NCI-H226 (cell line): ENCODE data around the gene ROBO1.
A peak's percentile ranks its signal among the peaks of the same experiment; 100 is the strongest.

ENCODE experiments used
- DNase-seq: peaks from one replicate; pipeline ENCODE4 v3.0.0-alpha.2; 2015

Gene ROBO1

GRCh38 chr3:79002465-79003372, 765.1 kb downstream of the ROBO1 start:
- DNase-seq: no peak

DNA sequence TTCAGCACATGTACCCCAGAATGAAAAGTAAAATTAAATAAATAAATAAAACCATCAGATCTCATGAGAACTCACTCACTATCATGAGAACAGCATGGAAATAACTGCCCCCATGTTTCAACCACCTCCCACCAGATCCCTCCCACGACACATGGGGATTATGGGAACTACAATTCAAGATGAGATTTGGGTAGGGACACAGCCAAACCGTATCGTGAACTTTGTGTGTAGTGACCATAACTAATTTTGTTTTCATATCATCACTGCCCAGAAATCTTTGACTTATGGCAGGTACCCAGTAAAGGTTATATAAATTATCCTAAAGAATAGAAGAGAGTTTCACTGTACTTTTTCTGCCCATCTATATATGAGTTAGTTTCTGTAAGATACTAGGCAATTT, 766.5 kb downstream of the ROBO1 start:
- no peak for DNase-seq

DNA sequence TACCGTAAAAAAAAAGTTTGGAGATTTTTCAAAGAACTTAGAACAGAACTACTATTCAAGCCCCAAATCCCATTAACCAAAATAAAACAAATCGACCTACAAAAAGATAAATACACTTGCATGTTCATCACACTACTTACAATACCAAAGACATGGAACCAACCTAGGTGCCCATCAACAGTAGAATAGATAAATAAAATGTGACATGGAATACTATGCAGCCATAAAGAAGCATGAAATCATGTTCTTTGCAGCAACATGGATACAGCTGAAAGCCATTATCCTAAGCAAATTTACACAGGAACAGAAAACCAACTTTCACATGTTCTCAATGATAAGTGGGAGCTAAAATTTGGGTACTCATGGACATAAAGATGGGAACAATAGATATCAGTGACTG, 768.7 kb downstream of the ROBO1 start:
- no peak for DNase-seq

- no peak for DNase-seq
Measured at GRCh38 chr3:78995087-78995486, 772.7 kb downstream of the ROBO1 start.

DNA sequence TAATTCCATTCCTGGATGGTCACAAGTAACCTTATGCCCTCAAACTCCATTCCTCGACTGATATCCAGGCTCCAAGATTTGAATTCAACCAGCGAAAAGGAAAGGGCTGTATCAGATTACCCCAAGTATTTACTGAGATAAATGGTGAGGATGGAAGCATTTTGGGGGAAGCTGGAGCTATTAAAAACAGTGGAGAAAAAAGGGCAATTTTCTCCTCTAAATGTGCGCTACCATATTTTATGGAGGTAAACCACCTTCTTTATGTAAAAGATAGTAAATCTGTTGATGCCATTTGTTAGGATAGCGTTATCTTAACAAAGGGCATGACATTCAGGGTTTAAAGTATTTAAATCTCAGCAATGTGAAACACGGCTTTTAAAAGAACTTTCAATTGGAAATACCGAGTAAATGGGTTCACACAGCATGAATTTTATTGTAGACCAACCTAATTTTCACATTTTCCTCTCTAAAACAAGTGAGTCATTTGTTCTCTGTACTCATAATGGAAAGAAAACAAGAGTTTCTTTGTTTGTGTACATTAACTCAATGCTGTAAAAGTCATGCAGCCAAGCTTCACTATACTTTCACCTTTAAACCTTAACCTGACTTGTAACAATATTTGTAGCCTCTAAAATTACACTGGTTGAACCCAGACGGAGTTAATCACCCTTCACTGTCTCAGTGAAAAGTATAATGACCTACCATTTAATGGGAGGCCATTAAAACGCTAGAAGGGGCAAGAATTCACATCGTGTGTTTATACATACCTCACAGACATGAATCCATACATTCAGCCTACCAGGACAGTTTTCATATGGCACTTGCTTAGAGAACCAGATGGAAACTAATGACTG, 773.4 kb downstream of the ROBO1 start:
- DNase-seq: no peak

- DNase-seq: no peak
Measured at GRCh38 chr3:78993375-78993774, 774.4 kb downstream of the ROBO1 start.

GRCh38 chr3:78992830-78993229, 775.0 kb downstream of the ROBO1 start:
- no peak for DNase-seq

- no peak for DNase-seq
Measured at GRCh38 chr3:78992400-78992799, 775.4 kb downstream of the ROBO1 start.

DNA sequence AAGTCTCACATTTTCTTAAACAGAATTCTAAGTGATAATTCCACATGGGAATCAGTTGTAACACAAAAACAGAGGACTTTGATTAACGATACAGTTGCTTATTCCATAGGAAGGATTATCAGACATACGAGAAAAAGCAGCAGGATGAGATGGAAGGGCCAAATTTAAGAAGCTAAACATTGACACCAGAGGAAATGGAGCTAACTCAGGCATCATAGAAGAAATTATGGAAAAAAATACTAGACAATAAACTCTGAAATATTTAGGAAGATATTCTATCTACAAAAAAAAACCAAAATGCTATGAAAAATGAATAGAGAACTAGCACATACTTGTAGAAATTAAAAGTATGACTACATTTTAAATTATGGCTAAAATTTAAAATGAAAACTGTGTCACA, 776.1 kb downstream of the ROBO1 start:
- no peak for DNase-seq

DNA sequence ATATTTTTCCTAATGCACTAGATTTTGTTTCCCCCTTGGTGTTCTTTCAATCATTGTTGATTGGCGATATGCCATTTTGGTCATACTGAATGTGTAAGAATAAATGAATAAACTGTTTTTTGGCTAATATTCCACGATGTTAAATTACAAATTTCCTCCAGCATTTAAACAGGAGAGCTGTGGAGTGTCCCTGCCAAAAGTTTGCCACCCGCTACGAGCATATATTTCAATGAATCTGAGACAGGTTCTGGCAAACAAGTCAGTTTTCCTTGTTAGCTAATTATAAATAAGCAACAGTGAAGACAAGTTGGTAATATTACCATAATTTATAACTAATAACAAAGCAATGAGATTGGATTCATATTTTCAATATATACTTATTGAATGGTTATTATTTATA, 777.6 kb downstream of the ROBO1 start:
- no peak for DNase-seq

DNA sequence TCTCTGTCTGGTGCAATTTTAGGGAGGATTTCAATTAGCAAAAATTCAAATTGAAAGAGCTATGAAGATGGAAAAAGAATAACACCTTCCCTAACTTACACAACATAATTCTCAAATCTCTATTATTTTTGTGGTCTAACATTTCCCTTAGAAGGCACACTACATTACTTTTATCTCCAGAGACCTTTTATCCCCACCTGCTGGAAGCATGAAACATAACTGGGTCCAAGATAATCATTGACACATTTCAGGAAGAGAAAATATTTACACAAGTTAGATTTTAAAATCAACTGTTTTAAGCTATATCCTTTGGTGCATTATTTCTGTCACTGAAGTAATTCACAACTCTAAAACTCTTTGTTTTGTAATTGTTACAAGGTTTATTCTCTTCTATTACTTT, 779.5 kb downstream of the ROBO1 start:
- no peak for DNase-seq

DNA sequence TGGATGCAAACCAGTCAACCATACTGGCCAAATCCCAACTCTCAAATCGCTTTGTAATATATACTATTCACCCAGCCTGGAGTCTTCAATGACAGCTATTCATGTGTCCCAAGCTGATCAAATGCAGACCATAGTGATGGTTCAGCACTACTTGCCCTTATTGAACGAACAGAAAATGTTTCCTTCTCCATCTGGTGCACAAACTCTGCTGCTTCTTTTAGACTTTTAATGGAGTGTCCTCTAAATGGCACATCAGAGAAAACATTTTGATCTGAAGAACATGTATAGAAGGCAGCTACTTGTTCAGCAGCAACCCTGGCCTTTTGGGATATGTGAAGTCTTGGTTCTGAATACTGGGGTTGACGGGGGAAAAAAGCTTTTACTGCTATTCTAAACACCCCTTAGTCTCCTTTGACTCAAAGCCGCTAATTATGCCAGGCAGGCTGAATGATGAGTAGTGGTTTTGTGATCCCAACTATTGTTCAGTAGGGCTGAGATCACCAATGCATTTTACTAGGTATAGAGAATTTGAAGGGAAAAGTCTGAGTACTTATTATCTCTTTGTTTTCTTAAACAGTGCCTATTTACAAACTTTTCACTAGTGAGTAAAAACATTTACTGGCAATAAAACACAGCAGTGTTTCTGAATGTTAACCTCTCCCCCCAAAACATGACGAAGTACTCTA, 781.2 kb downstream of the ROBO1 start:
- no peak for DNase-seq

- no peak for DNase-seq
Measured at GRCh38 chr3:78985981-78986380, 781.8 kb downstream of the ROBO1 start.

- DNase-seq: no peak
Measured at GRCh38 chr3:78979028-78979427, 788.8 kb downstream of the ROBO1 start.

GRCh38 chr3:78978037-78978436, 789.8 kb downstream of the ROBO1 start:
- DNase-seq: no peak

DNA sequence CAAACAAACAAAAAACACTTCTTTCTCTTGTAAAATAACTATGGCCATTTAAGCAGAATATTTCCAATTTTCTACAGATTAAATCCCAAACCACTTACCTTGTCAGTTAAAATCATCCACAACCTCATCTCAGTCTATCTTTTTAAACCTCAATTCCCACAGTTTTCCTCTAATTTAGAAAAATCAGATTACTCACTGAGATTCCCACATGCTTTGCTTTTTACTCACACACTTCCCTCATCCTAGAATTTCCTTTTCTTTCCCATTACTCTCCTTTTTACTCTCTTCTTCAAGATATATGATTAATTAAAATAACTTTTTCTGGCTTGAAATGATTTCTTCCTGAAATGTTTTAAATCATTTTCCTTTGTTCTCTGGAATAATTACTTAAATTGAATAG, 790.7 kb downstream of the ROBO1 start:
- DNase-seq: no peak

GRCh38 chr3:78976200-78976599, 791.6 kb downstream of the ROBO1 start:
- DNase-seq: no peak

DNA sequence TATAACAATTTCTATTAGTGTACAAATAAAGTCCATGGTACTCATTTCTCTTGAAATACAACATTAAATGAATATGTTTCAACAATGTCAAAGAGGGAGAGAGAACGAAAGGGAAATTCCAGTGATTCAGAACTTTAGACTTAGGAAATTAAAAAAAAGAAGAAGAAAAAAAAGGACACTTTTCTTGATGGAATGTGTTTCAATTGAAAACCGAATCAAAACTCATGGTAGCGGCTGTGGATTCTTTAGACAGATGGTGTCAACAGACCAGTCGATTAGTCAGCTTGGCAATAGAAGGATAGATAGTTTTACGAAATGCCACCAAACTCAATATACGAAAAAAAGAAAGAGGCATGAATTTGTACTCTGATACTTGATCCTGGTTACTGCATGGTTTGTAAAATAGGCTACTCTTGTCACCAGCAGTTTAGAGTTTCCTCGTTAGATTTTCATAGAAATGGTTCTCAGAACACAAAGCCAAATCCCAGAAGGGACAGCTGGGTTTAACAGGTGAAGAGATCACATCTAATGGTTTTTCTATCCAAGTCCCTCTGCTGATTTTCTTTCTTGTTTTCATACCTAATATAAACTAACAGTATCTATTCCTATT, 793.5 kb downstream of the ROBO1 start:
- DNase-seq: peak; percentile 20

GRCh38 chr3:78972617-78973301, 795.0 kb downstream of the ROBO1 start:
- DNase-seq: peak; percentile 66

DNA sequence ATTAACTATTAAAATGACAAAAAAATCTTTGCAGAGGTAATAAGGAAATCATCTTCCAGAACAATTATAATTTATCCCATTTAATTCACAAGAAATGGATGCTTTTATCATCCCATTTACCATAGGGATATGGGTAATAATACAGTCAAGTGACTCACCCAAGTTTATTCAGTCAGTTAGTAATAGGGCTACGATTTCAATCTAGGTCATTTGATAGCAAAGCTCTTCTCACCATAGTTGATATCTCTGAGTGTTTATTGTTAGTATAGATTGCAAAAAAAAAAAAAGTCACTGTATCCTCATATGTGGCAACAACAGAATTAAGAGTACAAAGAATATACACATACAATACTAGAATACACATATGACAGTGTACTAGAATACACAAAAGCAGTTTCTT, 797.1 kb downstream of the ROBO1 start:
- no peak for DNase-seq

GRCh38 chr3:78969483-78969882, 798.3 kb downstream of the ROBO1 start:
- no peak for DNase-seq

DNA sequence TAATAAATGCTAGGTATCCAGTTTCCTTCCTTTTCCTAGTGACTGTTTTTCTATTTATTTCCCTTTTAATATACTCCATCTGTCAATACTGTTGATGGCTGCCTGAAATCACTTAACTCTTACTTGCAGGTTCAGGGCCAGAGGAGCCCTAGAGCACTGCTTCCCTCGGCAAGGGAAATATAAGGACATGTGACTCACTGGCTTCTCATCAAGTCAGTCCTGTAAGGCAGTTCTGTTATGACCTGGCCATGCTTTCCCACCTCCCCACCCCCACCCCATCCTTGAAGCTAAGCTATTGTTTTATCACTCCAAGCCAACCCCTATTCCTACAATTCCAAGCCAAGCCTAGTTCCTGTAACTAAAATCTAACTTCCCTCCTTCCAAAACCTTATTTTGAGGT, 800.7 kb downstream of the ROBO1 start:
- no peak for DNase-seq
